GM23338 (cell line): Measurements from ENCODE around the gene FGF23.

ENCODE experiments used
- POLR2AphosphoS5 ChIP-seq: IDR thresholded peaks from 2 replicates; pipeline ENCODE4 v1.6.1; 2016; ENCODE audit warnings: antibody characterized with exemption, low read depth
- TF ChIP-seq, protein P1 (sequence below), 2 experiments: fragments of 200-600 bp in 1 of 2; sonication (generic) in 1 of 2; conservative IDR thresholded peaks; 2 replicates each; pipeline versions ENCODE4 v1.5.1 to v1.6.1; 2016 to 2017; ENCODE audit warnings: antibody characterized with exemption in 2 of 2, low read depth in 2 of 2, mild to moderate bottlenecking in 2 of 2, moderate library complexity in 1 of 2

DNA sequence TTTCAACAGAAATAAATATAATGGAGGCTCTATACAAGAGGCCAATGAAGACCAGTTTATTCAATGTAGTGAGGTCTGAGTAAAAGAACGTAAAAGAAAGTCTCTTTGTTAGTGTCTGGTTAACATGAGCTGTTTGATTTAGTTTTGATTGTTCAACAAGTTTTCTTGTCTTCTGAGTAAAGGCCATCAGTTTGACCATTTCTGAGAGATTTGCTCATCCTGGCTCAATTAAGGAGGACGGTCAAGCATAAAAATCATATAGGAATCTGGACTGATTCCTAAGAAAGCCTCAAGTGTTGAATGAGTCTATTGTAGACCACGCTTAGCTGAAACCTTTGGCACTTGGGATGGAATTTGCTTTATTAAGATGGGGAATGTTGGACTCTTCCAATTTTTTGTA is 32.5 kb upstream of the FGF23 start:
- TF ChIP-seq, protein P1, sequence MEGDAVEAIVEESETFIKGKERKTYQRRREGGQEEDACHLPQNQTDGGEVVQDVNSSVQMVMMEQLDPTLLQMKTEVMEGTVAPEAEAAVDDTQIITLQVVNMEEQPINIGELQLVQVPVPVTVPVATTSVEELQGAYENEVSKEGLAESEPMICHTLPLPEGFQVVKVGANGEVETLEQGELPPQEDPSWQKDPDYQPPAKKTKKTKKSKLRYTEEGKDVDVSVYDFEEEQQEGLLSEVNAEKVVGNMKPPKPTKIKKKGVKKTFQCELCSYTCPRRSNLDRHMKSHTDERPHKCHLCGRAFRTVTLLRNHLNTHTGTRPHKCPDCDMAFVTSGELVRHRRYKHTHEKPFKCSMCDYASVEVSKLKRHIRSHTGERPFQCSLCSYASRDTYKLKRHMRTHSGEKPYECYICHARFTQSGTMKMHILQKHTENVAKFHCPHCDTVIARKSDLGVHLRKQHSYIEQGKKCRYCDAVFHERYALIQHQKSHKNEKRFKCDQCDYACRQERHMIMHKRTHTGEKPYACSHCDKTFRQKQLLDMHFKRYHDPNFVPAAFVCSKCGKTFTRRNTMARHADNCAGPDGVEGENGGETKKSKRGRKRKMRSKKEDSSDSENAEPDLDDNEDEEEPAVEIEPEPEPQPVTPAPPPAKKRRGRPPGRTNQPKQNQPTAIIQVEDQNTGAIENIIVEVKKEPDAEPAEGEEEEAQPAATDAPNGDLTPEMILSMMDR (conservative IDR thresholded peaks at IDR 0.05; ENCODE audit: low read depth in 2 of 2), result no peak
- no peak for TF ChIP-seq POLR2AphosphoS5
